GM19468 (cell line): ENCODE data around the gene NYAP2.

ENCODE experiments used
- ATAC-seq: cut with Tn5 transposase; IDR thresholded peaks from one replicate; pipeline ENCODE4 v1.9.1; 2021; ENCODE audit warnings: mild to moderate bottlenecking, moderate library complexity, moderate number of reproducible peaks; ENCODE audit not compliant: unreplicated experiment; ENCODE audit errors: extremely low read depth

The NYAP2 gene

DNA sequence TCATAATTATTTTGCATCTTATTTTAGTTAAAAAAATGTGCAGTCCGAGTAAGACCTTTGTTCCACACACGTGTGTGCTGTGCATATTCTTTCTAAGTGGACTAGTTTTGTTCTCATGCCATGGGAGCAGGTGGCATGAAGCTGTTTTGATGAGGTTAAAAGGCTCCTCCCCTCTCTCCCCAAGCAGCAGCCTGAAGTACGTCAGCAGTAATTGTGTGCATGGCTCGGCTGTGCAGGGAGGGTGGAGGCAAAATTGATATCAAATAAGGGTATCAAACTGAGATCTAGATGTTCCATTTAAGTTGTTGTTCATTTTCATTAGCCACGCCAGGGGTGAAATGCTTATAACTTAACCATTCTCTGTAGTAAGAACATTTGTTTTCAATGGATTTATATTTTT, at the start of gene NYAP2:
NYAP2 (plus strand) TSS at position 207 of the 400 bp plus-strand sequence. CDS start 9,171 bp downstream, outside the sequence.
- no peak for ATAC-seq

DNA sequence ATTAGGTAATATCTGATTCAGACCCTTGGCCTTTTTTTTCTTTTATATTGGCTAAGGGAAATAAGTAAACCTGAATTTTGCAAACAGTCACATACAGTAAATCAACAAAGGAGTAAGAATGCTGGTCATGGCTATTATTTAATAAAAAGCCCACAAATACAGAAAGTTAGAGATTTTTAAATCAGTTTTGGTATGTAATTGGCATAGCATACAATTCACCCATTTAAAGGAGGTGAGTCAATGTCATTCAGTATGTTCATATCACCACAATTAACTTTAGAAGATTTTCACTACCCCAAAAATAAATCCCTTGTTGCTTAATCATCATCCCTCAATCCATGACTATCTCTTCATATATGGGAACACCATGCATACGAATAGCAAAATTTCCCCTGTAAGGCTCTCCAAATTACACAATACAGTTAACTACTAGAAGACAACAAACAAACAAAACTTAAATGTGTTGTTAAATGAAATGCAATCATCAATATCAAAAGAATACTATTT, 45.9 kb upstream of the NYAP2 start:
- no peak for ATAC-seq

DNA sequence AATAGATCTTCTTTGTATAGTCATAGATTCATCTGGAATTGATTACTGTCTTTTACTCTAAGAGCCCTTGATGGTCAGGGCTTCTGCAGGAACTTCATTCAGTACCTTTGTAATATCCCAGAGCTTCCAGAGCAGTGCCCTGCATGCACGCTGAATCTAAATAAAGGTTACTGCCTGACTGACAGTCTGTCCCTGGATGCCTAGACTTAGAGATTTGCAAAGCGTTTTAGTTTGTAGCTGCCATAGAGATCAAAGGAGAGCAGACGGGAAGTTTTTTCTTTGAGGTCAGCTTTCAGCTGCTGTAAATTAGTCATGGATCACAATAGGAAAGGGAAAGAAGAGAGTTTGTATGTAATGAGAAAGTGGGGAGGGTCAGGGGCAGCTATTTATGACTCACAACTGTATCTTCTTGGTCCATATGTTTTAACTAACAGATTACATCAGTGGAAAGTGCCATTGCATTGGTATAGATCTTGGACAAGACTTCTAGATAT, 45.2 kb upstream of the NYAP2 start:
- ATAC-seq: no peak

DNA sequence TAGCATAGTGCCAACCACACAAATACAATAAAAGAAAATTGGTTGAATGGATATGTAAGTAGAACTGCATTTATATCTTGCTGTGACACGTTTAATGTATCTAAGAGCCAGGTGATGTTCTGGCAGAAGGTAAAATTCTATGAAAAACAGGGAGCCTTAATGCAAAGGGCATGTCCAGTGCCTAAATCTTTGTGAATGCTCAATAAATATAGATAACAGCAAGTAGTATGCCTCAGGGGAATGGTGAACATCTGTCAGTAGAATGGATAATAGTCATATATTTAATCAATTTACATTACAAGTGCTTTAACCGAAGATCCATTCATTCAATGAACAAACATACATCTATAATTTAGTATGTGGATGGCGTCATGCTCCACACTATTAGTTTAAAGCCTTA, 43.7 kb upstream of the NYAP2 start:
- no peak for ATAC-seq

DNA sequence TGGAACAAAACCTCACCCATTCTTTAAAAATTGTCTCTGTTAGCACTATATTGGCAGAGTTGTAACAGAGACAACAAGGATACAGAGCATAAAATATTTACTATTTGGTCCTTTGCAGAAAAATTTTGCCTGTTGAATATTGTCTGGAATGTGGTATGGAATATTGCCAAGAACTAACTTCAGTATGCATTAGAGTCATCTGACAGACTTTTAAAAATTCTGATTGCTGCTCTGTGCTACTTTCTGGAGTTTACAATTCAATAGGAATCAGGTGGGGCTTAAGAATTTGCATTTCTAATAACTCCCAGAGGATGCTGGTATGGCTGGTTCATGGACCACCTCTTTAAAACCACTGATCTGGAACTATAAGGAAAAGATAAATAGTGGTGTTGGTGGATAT, 32.8 kb upstream of the NYAP2 start:
- ATAC-seq: no peak

DNA sequence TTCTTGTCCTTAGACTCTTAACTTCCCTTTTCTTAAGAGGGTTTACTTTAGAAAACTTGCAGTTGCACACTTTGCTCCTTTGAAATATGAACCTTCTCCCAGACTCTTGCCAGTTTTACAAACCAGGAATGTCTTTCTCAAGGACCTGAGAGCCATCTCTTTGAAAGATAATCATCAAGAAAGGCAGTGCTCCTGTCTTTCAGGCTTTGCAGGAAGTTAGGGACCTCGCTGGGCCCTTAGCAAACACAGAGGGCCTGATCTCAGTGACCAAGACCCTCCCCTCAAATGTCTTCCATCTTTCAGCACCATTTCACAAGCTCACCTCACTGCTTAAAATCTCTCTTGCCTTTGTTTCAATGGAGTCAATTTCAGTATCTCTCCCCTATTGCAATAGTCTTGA, 32.0 kb upstream of the NYAP2 start:
- ATAC-seq: no peak

DNA sequence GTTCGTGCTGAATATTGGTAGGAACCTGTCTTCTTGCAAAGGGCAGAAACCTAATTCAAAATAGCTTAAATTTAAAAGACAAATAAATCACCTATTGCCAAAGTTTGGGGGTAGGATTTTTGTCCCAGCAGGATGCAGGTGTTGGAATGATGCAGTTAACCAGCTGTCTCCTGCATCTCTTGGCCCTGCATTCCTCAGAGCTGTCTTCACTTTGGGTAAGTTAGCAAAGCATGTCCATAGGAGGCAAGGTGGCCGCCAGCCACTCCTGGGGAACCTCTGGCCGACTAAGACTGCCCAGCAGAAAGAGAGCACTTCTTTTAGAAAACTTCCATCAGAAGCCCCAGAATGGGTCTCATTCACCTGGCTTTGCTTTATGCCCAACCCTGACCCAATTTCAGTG, 20.5 kb upstream of the NYAP2 start:
- no peak for ATAC-seq

DNA sequence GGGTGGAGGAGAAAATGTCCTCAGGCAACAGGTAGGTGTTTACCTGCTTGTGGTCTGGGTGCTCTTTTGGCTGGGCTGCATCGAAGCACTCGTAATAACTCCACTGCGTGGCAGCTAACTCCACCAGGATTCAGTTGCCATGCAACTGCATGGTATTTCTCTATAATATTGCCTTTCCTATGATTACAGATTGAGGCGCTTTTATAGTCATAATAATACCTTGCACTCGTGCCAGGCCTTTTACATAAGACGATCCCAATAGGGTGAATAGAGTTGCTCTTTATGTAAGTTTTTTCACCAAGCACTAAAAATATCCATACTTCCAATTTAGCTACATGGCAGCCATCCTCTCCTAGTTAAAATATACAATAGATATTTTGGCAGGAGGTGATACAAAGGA, 19.7 kb upstream of the NYAP2 start:
- ATAC-seq: no peak

DNA sequence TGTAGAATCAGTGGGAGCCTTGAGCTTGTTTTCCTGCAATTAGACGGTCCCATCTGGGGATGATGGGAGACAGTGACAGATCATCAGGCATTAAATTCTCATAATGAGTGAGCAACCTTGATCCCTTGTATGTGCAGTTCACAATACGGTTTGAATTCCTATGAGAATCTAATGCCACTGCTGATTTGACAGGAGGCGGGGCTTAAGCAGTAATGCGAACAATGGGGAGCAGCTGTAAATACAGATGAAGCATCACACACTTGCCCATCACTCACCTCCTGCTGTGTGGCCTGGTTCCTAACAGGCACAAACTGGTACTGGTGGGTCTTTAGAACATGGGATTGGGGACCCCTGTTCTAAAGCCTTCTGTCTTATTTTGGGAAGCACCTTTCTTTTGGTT, 17.9 kb upstream of the NYAP2 start:
- no peak for ATAC-seq

DNA sequence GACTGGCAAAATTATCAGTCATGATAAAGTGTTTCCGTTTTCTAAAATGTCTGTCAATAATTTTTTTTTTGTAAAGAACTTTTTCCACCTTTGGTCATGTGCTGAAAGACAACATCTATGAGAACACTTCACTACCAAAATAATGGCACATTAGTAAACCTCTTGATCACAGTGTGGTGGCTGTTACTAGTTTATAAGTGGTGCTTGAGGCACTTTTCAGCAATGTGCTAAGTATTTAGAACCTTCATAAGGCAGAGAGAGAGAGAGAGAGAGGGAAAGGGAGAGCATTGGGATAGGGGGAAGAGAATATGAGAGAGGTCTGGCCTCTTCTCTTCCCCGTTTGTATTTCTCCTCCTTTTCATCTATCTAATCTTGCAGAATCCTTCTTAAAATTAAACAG, 1.1 kb upstream of the NYAP2 start:
- ATAC-seq: no peak

DNA sequence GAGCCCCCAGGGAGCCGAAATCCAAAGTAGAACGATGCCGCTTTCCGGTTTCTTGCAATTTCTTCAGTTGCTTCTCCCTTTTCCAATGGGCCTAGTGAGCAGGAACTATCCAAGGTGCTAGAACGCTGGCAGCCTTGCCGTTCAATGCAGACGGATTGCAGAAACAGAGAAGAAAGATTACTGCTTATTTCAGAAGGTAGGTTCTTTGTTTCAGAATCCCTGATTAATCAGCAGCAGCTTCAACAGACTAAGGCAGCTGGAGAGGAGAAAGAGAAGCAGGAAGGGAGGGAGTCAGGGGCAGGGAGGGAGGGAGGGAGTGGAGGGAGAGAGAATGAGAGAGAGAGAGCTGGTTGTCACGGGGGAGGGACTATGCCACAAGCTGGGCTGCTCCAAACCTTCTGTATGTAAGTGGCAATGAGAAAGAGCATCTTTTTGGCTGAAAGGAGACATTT, 576 bp downstream of the NYAP2 start:
- no peak for ATAC-seq

DNA sequence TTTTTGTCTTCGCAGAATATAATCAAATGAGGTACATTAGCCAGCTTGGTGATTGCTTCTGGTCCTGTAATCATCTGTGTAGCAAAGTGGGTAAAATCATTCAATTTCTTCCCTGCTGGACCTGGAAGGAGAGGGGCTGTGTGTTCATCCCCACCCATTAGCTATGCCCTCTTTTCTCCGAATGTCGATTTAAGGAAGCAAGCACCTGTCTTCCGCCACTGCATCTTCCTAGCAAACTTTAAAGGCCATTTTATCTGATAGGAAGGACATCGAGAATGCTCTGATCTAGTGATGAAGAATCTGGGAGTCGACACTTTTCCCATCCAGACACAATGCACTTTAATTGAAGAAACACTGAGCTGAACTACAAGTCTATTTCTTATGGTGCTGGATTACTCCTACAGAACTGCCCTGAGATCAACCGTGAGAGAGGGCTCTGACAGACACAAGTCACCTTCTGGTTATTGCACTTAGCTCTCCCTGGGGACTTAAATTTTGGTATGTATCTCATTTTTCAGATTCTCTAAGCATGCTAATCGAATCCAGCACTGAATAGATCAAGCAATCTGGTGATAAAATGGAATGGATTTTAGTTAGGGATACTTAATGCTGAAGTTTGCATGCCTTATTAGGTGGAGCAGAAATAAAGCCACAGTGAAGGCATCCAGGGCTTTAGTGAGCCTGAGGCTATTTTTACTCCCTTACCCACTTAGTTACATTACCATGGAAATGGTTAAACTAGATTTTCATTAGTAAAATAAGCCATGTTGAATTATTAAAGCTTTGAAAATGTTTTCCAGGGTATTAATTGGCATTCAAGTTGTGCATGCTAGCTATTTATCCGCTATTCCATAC, 1.3 kb downstream of the NYAP2 start:
- no peak for ATAC-seq

DNA sequence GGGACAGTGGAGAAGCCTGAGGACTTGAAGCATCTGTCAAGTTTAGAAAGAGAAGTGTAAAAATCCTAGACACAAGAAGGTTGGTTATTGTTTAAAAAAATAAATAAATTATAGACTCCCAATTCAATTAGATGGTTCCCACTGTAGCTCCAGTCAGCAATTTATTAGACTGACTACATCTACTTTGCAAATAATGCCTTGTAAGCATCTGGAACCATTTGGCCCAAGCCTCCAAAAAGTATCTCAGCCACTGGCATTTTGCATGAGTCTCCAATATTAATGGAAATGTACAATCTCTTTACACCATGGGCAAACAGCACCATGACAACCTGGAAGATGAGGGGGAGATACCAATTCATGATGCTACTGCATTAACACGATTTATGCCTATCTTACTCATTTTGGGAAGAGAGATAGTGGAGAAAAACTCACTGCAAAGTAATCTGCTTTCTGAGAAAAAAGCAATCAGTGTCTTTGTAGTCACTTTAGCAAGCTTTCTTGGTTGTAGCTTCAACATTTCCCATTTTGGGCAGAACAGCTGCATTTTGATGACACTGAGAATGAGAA, 2.8 kb downstream of the NYAP2 start:
- no peak for ATAC-seq

DNA sequence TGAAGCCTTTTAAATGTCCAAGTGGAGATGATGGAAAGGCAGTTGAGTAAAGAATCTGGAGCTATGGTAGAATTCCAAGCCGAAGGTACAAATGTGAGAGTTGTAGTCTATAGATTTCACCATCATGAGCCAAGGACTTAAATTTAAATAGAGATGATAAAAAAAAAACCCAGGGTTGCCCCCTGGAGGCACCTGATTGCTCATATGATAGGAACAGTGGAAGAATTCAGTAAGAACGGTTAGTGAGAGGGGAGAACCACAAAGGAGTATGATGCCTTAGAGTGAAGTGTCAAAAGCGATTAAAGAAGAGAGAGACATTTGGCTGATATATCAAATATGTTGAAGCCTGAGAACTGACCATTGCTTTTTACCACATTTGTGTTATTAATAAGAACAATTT, 11.9 kb downstream of the NYAP2 start:
- no peak for ATAC-seq

DNA sequence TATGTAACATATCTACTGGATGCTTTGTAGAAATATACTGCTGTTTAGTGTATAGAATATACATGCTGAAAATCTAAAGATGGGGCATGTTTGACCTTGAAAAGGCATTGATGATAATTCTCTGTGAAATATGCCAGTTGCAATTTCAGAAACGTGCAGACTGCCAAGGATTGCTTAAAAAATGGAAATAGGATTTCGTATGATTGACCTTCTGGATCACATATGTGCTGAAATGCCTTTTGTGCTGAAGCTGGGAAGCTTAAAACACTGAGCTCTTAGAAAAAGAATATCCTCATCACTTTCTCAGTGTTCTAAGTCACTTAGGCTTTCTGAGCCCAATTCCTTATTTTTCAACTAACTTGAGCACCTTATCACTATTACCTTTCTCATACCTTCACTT, 14.3 kb downstream of the NYAP2 start:
- ATAC-seq: no peak

DNA sequence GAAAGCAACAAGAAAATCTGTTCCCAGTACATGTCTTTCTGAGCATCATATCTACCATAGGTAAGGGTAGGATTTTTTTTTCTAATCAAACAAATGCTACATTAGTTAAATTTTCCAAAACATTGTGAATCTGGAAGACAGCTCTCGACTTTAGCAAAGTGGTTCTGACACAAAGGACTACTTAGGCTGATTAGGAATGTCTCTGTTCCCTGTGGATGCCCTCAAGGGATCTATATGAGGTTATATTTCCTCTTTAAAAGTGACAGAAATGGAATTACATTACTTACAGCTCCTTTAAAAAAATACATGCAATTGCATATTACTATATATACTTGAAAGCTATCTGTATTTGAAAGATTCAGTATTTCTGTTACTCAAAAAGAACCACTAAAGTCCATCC, 15.4 kb downstream of the NYAP2 start:
- ATAC-seq: no peak

DNA sequence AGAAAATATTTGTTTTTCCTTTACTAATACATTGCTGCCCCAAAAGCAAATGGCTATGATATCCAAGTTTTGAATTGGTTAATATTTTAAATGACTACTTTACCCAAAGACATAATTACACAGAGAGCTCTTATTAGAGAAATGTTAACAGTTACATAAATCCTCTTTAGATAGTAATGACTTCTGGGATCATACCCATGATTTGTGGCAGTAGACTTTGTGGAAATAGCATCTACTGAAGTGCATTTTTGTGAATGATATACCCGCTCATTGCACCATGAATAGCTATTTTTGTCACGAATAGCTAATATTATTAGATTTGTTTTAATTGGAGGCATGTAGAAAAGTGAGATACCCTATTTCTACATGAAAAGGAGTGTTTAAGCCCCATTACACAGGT, 15.8 kb downstream of the NYAP2 start:
- no peak for ATAC-seq

DNA sequence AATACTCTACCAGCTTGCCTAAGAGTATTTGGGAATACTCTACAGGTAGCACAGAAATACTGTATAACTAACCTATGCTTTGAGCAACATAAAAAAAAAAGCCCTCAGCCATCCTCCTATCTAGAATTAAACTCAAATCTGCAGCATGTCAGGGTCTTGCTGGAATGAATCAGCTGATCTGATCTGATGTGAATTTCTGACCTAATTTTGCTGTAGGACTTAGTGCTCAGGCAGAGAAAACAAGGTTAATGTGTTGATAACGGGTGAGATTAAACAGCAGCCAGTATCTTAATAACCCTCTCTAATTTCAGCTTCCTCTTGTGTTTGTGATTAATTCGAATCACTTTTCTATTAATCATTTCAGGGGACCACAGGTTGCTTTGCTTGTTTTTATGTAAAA, 16.3 kb downstream of the NYAP2 start:
- ATAC-seq: no peak

DNA sequence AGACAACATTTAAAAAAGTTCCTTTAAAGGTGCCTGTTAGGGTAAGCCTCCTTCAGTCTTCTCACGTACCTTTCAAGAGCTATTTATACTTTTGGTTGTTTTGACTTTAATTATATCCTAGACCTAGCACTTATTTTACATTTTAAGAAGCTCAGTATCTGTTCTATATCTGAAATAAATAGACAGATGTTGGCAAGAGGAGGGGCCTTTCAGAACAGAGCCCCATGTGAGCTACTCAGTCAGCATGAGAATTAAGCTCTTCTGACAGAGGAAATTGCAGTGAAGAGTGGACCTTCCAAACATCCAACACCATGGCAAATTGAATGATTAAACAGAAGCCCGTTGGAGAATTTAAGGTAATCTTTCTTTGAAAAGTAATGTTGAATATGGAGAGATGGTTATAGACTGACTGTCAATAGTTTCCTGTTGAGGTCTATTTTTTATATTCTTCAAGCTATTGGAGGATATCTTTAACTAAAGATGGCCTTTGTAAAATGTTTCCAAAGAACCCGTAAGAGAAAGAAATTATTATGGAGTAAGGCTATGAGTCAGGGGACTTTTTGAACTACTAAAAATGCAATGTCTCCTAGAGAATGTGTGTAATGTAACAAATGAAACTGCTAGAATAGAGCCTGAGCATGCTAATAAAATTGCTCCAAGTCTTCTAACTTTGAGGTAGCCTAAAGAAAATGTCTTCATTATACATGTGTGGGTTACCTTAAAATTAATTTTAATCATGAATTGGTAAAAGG, 17.3 kb downstream of the NYAP2 start:
- ATAC-seq: no peak

DNA sequence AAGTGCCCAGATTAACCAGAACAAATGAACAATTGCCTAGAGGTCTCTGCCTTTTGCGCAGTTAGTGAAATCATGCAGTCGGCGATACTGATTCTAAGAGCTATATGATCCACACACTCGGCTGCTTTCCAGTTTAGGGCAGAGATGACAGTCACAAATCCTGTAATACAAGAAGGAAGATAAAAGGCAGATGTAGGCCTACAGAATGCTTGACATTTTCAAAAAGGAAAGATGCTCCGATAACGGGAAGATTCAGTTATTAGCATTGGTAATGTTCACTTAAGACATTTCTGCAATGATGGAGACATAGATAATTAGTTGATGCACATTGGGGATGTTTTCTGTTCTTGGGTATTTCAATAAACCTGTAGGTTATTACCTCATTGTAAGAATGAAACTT, 19.5 kb downstream of the NYAP2 start:
- no peak for ATAC-seq

DNA sequence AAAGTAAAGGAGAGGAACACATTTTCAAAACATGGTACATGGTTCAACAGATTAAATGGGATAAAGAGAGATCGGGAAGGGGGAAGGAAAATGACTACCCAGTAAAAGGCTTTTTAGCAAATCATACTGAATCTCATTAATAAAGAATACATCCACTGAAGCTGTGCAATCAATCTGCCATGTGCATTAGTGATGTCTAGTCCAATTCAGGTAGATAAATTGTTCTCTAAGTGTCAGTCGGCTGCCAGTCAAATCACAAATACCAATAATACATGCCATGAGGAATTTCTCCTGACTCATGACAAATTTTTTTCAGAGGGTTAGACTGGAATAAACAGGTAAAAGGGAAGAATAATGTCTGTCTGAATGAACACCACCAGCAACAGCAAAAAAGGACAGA, 22.6 kb downstream of the NYAP2 start:
- no peak for ATAC-seq
